ENCODE measurements around the gene LFNG. TPM values are rescaled to one million over a fixed set of nuclear protein-coding genes. Genes with fewer than 3 reads are reported as not detected.
A peak's percentile ranks its signal among the peaks of the same experiment; 100 is the strongest.

LFNG gene
- total RNA-seq, 1 donor from 2014 or later, result 83.5 TPM

DNA sequence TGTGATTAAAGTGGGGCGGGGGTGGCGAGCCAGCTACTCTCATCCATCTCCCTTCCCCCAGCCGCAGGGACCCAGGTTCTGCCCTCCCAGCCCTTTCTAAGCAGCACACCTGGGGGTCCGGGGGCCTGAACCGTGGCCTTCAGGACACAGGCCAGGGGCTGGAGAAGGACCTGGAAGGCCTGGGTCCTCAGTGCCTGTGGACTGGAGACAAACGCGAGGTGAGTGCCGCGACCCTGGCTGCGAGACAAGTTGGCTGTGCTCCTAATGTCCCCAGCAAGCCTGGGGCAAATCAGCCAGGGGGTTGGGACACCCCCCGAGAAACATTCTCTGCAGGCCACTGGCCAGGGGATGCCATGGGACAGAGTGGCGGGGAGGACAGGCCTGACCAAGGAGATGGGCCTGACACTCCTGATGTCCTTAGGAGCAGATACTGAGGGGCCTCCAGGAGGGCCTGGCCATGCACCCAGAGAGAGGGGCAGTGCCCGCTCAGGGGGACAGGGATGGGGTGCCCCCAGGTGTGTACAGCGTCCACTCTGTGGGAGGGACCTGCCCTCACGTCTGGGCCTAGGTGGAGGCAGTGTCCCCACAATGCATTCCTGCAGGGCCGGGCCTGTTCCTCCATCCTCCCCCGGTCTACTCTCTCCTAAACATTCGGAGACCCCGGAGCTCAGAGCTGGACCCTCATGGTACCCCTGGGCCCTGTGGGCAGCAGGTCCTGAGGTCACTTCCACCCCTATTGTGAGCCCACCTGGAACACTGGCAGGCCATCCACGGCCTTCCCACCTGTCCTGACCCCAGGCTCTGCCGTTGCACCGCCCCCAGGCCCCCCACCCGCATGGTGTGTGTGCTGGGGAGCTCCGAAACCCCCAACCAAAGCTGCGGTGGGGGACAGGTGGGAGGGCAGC is 22.7 kb downstream of the LFNG start:
- Mint-ChIP-seq H3K36me3 (ENCODE audit: low read depth, unreplicated experiment) (peaks cover 10% of the 10 kb centered on the region), H3K27me3 (ENCODE audit: unreplicated experiment) (peaks cover 27% of the 10 kb centered on the region), H3K4me1 (ENCODE audit: unreplicated experiment) (no peaks in the 10 kb centered on the region), H3K4me3 (ENCODE audit: unreplicated experiment) (no peak overlapping the region), H3K27ac (ENCODE audit: unreplicated experiment) (no peak overlapping the region), H3K9me3 (ENCODE audit: unreplicated experiment) (no peaks in the 10 kb centered on the region)
- TF ChIP-seq, protein P1, sequence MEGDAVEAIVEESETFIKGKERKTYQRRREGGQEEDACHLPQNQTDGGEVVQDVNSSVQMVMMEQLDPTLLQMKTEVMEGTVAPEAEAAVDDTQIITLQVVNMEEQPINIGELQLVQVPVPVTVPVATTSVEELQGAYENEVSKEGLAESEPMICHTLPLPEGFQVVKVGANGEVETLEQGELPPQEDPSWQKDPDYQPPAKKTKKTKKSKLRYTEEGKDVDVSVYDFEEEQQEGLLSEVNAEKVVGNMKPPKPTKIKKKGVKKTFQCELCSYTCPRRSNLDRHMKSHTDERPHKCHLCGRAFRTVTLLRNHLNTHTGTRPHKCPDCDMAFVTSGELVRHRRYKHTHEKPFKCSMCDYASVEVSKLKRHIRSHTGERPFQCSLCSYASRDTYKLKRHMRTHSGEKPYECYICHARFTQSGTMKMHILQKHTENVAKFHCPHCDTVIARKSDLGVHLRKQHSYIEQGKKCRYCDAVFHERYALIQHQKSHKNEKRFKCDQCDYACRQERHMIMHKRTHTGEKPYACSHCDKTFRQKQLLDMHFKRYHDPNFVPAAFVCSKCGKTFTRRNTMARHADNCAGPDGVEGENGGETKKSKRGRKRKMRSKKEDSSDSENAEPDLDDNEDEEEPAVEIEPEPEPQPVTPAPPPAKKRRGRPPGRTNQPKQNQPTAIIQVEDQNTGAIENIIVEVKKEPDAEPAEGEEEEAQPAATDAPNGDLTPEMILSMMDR (IDR thresholded peaks at IDR 0.05; ENCODE audit: unreplicated experiment), result no peak
- no peak for DNase-seq (ENCODE audit: low spot score)

DNA sequence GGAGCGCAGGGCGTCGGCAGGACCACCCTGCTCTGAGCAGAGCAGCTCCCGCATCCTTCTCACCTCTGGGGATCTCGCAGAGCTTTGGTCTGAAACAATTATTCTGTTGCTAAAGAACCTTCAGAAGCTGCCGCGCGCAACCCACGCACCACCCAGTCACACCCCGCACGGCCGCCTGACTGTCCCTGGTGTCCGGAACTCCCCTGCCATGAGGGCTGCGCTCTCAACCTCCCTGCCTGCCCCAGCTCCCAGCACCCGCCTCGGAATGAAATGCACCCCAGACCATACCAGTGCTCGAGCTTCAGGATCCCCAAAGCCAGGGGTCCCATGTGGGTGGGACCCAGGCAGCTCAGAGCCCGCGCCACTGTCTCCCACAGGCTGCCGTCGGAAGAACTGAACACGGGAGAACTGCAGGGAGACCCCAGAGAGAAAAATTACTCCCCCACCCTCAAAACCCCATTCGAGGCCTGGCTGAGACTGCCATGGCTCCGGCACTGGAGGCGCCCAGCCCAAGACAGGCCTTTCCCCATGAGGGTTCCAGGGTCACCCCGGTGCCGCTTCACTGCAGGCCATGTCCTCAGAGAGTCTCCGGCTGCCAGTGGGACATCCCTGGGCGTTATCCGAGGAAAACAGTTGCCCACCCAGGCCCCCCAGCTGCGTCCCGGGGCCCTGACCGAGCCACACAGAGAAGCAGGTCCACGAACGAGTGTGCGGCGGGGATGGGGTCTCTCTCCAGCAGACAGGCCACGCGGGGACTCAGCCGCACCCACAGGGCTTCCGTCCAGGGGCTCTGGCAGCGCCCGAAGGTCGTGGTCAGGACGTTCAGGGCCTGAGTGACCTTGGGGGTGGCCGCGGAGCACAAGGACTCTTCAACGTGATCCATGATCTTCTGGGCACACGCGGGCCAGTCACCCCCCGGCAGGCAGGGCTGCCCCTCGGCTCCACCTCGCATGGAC is 23.6 kb downstream of the LFNG start:
- DNase-seq (ENCODE audit: low spot score), result no peak
- no peaks in the 10 kb centered on the region for H3K4me1 Mint-ChIP-seq (ENCODE audit: unreplicated experiment)
- H3K27me3 Mint-ChIP-seq (ENCODE audit: unreplicated experiment), result peaks cover 22% of the 10 kb centered on the region
- peak overlapping the region; percentile 62 for H3K4me3 Mint-ChIP-seq (ENCODE audit: unreplicated experiment)
- peaks cover 13% of the 10 kb centered on the region for H3K36me3 Mint-ChIP-seq (ENCODE audit: low read depth, unreplicated experiment)
- peak overlapping the region; percentile 13 for H3K27ac Mint-ChIP-seq (ENCODE audit: unreplicated experiment)
- TF ChIP-seq, protein P1 (IDR thresholded peaks at IDR 0.05; ENCODE audit: unreplicated experiment), result no peak
- no peaks in the 10 kb centered on the region for H3K9me3 Mint-ChIP-seq (ENCODE audit: unreplicated experiment)

DNA sequence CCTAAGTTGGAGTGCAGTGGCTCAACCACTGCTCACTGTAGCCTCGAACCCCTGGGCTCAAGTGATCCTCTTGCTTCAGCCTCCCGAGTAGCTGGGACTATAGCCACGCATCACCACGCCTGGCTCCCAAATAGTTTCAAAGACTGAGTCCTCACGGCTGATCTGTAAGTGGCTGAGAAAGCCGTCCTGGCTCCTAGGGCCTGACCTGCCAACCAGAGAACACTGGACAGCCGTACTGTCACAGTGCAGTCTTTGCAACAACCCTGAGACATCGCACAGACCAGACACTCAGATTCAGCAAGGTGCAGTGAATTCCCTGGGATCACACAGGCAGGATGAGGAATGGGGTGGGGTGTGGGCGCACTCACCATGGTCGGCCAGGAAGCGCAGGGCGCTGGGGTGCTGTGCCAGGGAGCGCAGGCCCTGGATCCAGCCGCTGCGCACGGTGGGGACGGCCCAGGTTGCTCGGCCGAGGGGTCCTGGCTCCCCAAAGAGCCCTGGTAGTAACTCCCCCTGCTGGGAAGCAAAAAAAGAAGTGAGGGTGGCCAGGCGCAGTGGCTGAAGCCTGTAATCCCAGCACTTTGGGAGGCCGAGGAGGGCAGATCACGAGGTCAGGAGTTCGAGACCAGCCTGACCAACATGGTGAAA is 25.1 kb downstream of the LFNG start:
- Mint-ChIP-seq H3K27ac (ENCODE audit: unreplicated experiment) (no peak overlapping the region), H3K4me1 (ENCODE audit: unreplicated experiment) (peaks cover 2% of the 10 kb centered on the region), H3K27me3 (ENCODE audit: unreplicated experiment) (peaks cover 13% of the 10 kb centered on the region), H3K36me3 (ENCODE audit: low read depth, unreplicated experiment) (peaks cover 17% of the 10 kb centered on the region), H3K4me3 (ENCODE audit: unreplicated experiment) (no peak overlapping the region), H3K9me3 (ENCODE audit: unreplicated experiment) (no peaks in the 10 kb centered on the region)
- DNase-seq (ENCODE audit: low spot score), result no peak
- TF ChIP-seq, protein P1 (IDR thresholded peaks at IDR 0.05; ENCODE audit: unreplicated experiment), result no peak

DNA sequence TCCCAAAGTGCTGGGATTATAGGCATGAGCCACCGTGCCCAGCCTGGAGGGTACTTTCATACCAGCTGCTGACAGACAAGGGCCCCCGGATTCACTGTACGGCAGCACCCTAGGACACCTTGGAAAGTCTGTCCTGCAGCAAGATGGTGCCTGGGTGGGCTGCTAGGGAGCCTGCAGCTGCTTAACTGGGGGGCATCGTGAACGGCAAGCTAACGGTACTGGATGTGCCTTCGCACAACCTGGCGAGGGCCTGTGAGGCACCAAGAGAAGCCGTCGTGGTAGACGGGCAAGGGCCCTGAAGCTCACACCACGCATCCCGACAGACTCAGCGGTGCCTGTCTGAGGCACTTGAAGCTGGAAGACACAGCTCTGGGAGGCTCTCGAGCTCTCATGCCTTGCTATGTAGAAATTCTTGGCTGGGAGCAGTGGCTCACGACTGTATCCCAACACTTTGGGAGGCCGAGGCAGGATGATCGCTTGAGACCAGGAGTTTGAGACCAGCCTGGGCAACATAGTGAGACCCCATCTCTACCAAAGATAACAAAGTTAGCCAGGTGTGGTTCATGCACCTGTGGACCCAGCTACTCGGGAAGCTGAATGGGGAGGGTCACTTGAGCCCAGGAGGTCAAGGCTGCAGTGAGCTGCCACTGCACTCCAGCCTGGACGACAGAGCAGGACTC is 26.3 kb downstream of the LFNG start:
- TF ChIP-seq, protein P1 (IDR thresholded peaks at IDR 0.05; ENCODE audit: unreplicated experiment), result no peak
- Mint-ChIP-seq H3K36me3 (ENCODE audit: low read depth, unreplicated experiment) (peaks cover 15% of the 10 kb centered on the region), H3K27me3 (ENCODE audit: unreplicated experiment) (peaks cover 3% of the 10 kb centered on the region), H3K4me3 (ENCODE audit: unreplicated experiment) (no peak overlapping the region), H3K27ac (ENCODE audit: unreplicated experiment) (no peak overlapping the region), H3K9me3 (ENCODE audit: unreplicated experiment) (no peaks in the 10 kb centered on the region), H3K4me1 (ENCODE audit: unreplicated experiment) (peaks cover 2% of the 10 kb centered on the region)
- no peak for DNase-seq (ENCODE audit: low spot score)

Data from endothelial cell (in vitro differentiated cells).